Measurements from ENCODE around the gene GUCA1A.
"Not testable (repeated sequence)": the region's sequence is repeated elsewhere in the genome, so short reads cannot be mapped to it uniquely, and the experiment has no call there.

The GUCA1A gene

DNA sequence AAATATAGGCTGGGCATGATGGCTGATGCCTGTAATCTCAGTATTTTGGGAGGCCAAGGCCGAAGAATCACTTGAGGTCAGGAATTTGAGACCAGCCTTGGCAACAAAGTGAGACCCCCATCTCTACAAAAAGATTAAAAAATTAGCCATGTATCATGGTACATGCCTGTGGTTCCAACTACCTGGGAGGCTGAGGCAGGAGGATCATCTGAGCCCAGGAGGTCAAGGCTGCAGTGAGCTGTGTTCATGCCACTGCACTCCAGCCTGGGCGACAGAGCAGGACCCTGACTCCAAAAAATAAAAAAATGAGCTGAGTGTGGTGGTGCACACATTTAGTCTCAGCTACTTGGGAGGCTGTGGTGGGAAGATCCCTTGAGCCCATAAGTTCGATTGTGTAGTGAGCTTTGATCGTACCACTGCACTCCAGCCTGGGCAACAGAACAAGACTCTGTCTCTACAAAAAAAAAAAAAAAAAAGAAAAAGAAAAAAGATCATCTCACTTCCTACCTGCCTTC is 31.7 kb downstream of the GUCA1A start:
- DNase-seq (ENCODE audit: extremely low spot score), result no peak
- ChIA-PET POLR2A (no interaction called here), CTCF (interaction anchor here (1.0 kb wide), 1 partner anchor 10 kb away, joined by 5 read pairs; no protein-coding TSS in a partner anchor)
- TF ChIP-seq ELF4 (IDR thresholded peaks at IDR 0.05) (no peak), LEF1 (IDR thresholded peaks at IDR 0.05; ENCODE audit: borderline replicate concordance) (no peak)

DNA sequence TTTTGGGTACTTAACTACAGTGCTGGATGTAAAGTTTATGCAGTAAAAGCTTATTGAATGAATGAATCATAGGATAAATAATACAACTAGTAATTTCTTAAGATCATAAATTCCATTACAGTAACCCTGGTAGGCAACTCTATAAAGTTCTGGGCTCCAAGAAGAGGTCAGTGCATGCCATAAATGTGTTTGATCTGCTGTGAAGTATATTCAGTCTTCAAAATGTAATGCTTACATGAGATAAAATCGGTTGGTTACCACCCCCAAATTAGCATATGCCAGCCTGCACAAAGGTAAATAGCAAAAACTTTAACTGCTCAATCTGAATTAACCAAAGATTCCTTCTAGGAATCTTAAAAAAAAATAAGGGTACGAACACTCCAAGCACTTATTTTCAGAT is 34.4 kb downstream of the GUCA1A start:
- CTCF ChIA-PET; DNase-seq (ENCODE audit: extremely low spot score); POLR2A ChIA-PET: not testable (repeated sequence)

DNA sequence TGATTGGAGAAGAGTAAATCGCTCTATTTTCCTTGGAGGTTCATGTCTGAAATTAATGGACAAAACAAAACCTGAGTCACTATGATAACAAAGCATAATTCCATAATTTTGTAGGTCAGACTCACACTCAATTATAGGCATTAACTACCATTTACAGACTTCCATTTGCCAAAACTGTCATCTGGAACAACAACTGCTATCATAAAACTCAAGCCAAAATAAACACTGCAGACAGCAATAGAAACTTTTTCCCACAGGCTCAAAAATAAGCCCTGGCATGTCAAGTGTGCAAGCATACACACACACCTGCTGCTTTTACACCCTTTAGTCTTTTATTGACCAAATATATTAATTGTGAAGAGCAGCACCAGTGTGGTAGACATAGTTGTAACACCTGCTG is 37.4 kb downstream of the GUCA1A start:
- ChIA-PET CTCF (no interaction called here), POLR2A (no interaction called here)
- TF ChIP-seq FOXA1 (IDR thresholded peaks at IDR 0.05) (no peak), ARNT (IDR thresholded peaks at IDR 0.05) (no peak), SUZ12 (IDR thresholded peaks at IDR 0.05) (no peak), NFRKB (IDR thresholded peaks at IDR 0.05) (no peak), ELF4 (IDR thresholded peaks at IDR 0.05) (no peak), TARDBP (IDR thresholded peaks at IDR 0.05) (no peak), HDGF (IDR thresholded peaks at IDR 0.05; ENCODE audit: borderline replicate concordance) (no peak), L3MBTL2 (conservative IDR thresholded peaks at IDR 0.05) (no peak)
- TF ChIP-seq, protein P1, sequence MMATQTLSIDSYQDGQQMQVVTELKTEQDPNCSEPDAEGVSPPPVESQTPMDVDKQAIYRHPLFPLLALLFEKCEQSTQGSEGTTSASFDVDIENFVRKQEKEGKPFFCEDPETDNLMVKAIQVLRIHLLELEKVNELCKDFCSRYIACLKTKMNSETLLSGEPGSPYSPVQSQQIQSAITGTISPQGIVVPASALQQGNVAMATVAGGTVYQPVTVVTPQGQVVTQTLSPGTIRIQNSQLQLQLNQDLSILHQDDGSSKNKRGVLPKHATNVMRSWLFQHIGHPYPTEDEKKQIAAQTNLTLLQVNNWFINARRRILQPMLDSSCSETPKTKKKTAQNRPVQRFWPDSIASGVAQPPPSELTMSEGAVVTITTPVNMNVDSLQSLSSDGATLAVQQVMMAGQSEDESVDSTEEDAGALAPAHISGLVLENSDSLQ (IDR thresholded peaks at IDR 0.05), result no peak
- DNase-seq (ENCODE audit: extremely low spot score), result no peak

DNA sequence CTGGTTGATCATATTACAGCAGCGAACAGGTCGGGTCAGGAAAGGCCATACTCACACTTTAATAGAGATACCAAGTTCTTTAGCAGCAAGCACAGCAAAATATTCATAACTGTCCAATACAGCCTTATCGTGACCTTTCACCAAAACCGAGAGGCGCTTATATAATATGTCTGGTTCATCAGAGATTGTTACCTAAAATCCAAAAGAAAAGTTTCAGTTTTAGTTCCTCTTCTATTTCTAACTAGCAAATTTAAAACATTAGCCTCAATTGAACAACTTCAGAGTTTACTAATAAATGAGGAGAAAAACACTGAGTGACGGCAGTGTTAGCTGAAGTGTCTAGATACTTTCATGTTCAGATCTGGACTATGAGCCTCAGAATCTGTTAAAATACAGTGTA is 38.6 kb downstream of the GUCA1A start:
- ChIA-PET CTCF (no interaction called here), POLR2A (no interaction called here)
- DNase-seq (ENCODE audit: extremely low spot score), result no peak
- TF ChIP-seq ELF4 (IDR thresholded peaks at IDR 0.05) (no peak), CTBP1 (IDR thresholded peaks at IDR 0.05; ENCODE audit: borderline replicate concordance) (no peak), SUZ12 (IDR thresholded peaks at IDR 0.05) (no peak), NFRKB (IDR thresholded peaks at IDR 0.05) (no peak), ZNF384 (IDR thresholded peaks at IDR 0.05) (no peak), FOXK2 (IDR thresholded peaks at IDR 0.05) (no peak), L3MBTL2 (conservative IDR thresholded peaks at IDR 0.05) (no peak), ARNT (IDR thresholded peaks at IDR 0.05) (no peak), BHLHE40 (IDR thresholded peaks at IDR 0.05; ENCODE audit: borderline replicate concordance) (no peak), FOXA1 (IDR thresholded peaks at IDR 0.05) (no peak)
- TF ChIP-seq, protein P1 (IDR thresholded peaks at IDR 0.05), result no peak

DNA sequence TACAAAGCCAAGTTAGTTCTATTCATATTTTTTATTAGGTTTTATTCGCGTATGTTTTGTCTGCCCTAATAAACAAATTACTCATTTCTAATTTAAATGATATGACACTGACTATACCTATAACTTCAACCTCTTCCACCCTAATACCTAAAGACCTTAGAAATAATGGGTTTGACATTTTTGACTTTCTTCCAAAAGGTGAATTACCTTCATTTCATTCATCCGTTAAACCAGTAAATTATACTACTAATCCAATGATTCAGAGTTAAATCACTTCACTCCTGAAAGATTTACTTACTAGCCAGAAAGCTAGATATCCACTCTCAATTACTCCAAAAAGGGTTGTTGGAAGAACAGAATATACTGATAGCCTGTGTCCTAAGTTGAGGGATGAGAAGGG is 39.3 kb downstream of the GUCA1A start:
- no peak for TF ChIP-seq NFRKB (IDR thresholded peaks at IDR 0.05)
- no peak for TF ChIP-seq SP1 (IDR thresholded peaks at IDR 0.05)
- TF ChIP-seq, protein P1 (IDR thresholded peaks at IDR 0.05), result no peak
- TF ChIP-seq TARDBP (IDR thresholded peaks at IDR 0.05), result no peak
- TF ChIP-seq FOXA1 (IDR thresholded peaks at IDR 0.05), result no peak
- no peak for TF ChIP-seq HDGF (IDR thresholded peaks at IDR 0.05; ENCODE audit: borderline replicate concordance)
- no peak for TF ChIP-seq CTBP1 (IDR thresholded peaks at IDR 0.05; ENCODE audit: borderline replicate concordance)
- no peak for TF ChIP-seq FOXM1 (IDR thresholded peaks at IDR 0.05; ENCODE audit: borderline replicate concordance)
- TF ChIP-seq ZNF384 (IDR thresholded peaks at IDR 0.05), result no peak
- no peak for TF ChIP-seq FOXK2 (IDR thresholded peaks at IDR 0.05)
- TF ChIP-seq LEF1 (IDR thresholded peaks at IDR 0.05; ENCODE audit: borderline replicate concordance), result no peak
- no peak for TF ChIP-seq SUZ12 (IDR thresholded peaks at IDR 0.05)
- TF ChIP-seq L3MBTL2 (conservative IDR thresholded peaks at IDR 0.05), result no peak
- TF ChIP-seq BHLHE40 (IDR thresholded peaks at IDR 0.05; ENCODE audit: borderline replicate concordance), result no peak
- TF ChIP-seq ELF4 (IDR thresholded peaks at IDR 0.05), result no peak
- TF ChIP-seq ARNT (IDR thresholded peaks at IDR 0.05), result no peak
- no peak for DNase-seq (ENCODE audit: extremely low spot score)
- ChIA-PET POLR2A (no interaction called here), CTCF (no interaction called here)

DNA sequence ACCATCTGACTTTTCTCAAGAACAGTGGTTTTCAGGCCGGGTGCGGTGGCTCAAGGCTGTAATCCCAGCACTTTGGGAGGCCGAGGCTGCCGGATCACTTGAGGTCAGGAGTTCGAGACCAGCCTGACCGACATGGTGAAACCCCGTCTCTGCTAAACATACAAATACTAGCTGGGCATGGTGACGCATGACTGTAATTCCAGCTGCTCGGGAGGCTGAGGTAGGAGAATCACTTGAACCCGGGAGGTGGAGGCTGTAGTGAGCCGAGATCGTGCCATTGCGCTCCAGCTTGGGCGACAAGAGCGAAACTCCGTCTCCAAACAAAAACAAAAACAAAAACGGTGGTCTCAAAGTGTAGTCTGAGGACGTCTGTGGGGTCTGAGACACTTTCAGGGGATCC is 43.3 kb downstream of the GUCA1A start:
- POLR2A ChIA-PET, result interaction anchor here (0.9 to 2.4 kb wide), 5 partner anchors 10 to 331 kb away, joined by 3 to 14 read pairs (median 4); no protein-coding TSS in a partner anchor
- DNase-seq (ENCODE audit: extremely low spot score); CTCF ChIA-PET: not testable (repeated sequence)

DNA sequence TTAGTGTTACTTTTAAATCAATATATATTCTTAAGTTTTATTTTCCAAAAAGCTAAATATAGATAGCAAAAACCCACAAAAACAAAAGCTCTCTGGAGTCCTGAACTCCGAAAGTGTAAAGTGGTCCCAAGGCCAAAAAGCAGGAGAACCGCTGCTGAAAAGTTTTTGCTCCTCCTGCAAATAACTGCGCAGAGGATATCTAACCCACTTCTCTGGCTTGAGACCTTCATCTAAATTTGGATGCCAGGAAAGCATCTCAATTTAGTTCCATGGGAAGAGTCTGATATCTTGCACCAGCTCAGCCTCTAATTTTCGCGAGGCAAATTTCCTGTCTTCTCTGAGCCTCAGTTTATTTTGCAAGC is 44.0 kb downstream of the GUCA1A start:
- ChIA-PET POLR2A (interaction anchor here (0.7 to 2.4 kb wide), 6 partner anchors 10 to 330 kb away, joined by 3 to 14 read pairs (median 4); no protein-coding TSS in a partner anchor), CTCF (no interaction called here)
- TF ChIP-seq HDGF (IDR thresholded peaks at IDR 0.05; ENCODE audit: borderline replicate concordance) (no peak), CTBP1 (IDR thresholded peaks at IDR 0.05; ENCODE audit: borderline replicate concordance) (no peak), ARNT (IDR thresholded peaks at IDR 0.05) (no peak), L3MBTL2 (conservative IDR thresholded peaks at IDR 0.05) (no peak), SUZ12 (IDR thresholded peaks at IDR 0.05) (no peak), ELF4 (IDR thresholded peaks at IDR 0.05) (no peak), SP1 (IDR thresholded peaks at IDR 0.05) (no peak), ZNF384 (IDR thresholded peaks at IDR 0.05) (no peak), BHLHE40 (IDR thresholded peaks at IDR 0.05; ENCODE audit: borderline replicate concordance) (no peak)
- TF ChIP-seq, protein P1 (IDR thresholded peaks at IDR 0.05), result no peak
- DNase-seq (ENCODE audit: extremely low spot score), result no peak

All from HEK293T (cell line).